ENCODE data around the gene FTO.

The FTO gene

DNA sequence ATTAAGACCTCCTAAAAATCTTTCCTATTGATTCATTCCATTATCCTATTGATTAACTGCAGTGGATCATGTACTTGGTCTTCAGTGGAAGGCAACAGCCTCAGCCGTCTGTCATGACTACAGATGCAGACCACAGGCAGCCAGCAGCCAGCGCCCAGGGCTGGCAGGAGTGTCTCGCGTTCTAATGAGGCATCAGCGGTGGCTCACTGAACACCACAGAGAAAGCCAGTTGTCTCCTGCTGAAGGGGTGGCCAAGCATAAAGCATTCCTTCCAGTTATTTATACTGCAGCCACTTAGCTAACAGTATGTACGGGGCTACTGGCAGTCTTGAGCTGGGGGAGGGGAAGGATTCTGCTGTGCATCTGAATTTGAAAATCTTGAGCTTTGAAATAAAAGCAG lies 368.3 kb downstream of the FTO start:
- Histone ChIP-seq H3K36me3 (replicated peaks; ENCODE audit: insufficient read depth, low read length) (no peaks in the 10 kb centered on the region), H3K79me2 (ENCODE audit: low read length) (no peaks in the 10 kb centered on the region), H3K4me2 (ENCODE audit: low read depth, low read length) (no peak overlapping the region), H3K9me3 (replicated peaks; ENCODE audit: insufficient read depth, low read length) (no peaks in the 10 kb centered on the region), H2AFZ (ENCODE audit: low read length) (no peak overlapping the region), H3K27me3 (replicated peaks; ENCODE audit: insufficient read depth, low read length) (no peaks in the 10 kb centered on the region), H3K9me2 (replicated peaks; ENCODE audit: insufficient read depth, low read length) (no peaks in the 10 kb centered on the region), H3K27ac (ENCODE audit: low read length) (no peak overlapping the region), H3K4me1 (ENCODE audit: low read length) (no peaks in the 10 kb centered on the region), H4K20me1 (ENCODE audit: insufficient read depth, low read length) (no peaks in the 10 kb centered on the region), H3F3A (ENCODE audit: insufficient read depth, low read length) (no peaks in the 10 kb centered on the region), H3K9ac (ENCODE audit: low read length) (no peak overlapping the region), H3K4me3 (ENCODE audit: low read length) (no peak overlapping the region)
- DNase-seq, result no peak
- TF ChIP-seq EZH2phosphoT487 (IDR thresholded peaks at IDR 0.05; ENCODE audit: low read length) (no peak), EZH2 (optimal IDR thresholded peaks at IDR 0.05; ENCODE audit: low read depth, low read length) (no peak), CTCF (IDR thresholded peaks at IDR 0.05; ENCODE audit: low read length) (no peak)

DNA sequence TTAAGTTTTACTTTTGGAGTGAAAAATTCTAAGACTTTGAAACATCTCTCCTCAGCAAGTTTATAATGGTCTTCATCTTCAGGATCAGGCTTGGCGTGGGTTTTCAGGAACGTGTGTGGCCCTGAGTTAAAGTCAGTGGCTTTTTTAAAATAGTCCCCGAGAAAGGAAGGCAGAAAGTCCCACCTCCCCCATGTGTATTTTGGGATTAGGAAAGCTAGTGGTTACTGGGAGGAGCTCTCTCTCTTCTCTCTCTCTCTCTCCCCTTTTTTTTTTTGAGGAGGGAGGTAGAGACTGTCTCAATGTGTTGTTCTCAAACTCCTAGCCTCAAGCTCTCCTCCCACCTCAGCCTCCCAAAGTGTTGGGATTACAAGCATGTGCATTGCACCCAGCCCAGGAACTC lies 369.4 kb downstream of the FTO start:
- H3K9me3 ChIP-seq (replicated peaks; ENCODE audit: insufficient read depth, low read length), result no peaks in the 10 kb centered on the region
- H3K27me3 ChIP-seq (replicated peaks; ENCODE audit: insufficient read depth, low read length), result no peaks in the 10 kb centered on the region
- H3K9me2 ChIP-seq (replicated peaks; ENCODE audit: insufficient read depth, low read length), result no peaks in the 10 kb centered on the region

DNA sequence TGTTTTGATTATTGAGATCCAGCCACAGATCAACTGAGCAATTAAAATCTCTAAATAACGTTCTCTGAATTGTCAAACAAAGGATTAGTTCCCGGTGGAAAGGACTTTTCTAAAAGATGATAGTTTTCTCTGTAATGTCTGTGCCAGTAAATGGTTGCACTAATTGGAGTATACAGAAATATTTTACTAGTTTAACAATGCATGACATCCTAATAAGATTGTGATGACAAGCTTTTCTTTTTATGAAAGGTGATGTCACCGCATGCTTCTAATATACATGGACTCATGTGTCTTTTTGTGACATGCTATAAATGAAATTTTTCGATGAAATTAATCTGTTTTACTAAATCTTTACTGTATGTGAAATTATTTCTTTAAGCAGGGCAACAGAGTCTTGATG lies 371.5 kb downstream of the FTO start:
- Histone ChIP-seq H3K9ac (ENCODE audit: low read length) (no peak overlapping the region), H3K27me3 (replicated peaks; ENCODE audit: insufficient read depth, low read length) (no peaks in the 10 kb centered on the region), H3K9me3 (replicated peaks; ENCODE audit: insufficient read depth, low read length) (no peaks in the 10 kb centered on the region), H3K4me2 (ENCODE audit: low read depth, low read length) (no peak overlapping the region), H3K79me2 (ENCODE audit: low read length) (no peaks in the 10 kb centered on the region), H3F3A (ENCODE audit: insufficient read depth, low read length) (no peaks in the 10 kb centered on the region), H4K20me1 (ENCODE audit: insufficient read depth, low read length) (no peaks in the 10 kb centered on the region), H3K9me2 (replicated peaks; ENCODE audit: insufficient read depth, low read length) (no peaks in the 10 kb centered on the region), H3K36me3 (replicated peaks; ENCODE audit: insufficient read depth, low read length) (no peaks in the 10 kb centered on the region), H3K4me3 (ENCODE audit: low read length) (no peak overlapping the region), H3K27ac (ENCODE audit: low read length) (no peak overlapping the region), H2AFZ (ENCODE audit: low read length) (no peak overlapping the region), H3K4me1 (ENCODE audit: low read length) (no peaks in the 10 kb centered on the region)
- TF ChIP-seq EZH2phosphoT487 (IDR thresholded peaks at IDR 0.05; ENCODE audit: low read length), result no peak
- TF ChIP-seq EZH2 (optimal IDR thresholded peaks at IDR 0.05; ENCODE audit: low read depth, low read length), result no peak
- TF ChIP-seq CTCF (IDR thresholded peaks at IDR 0.05; ENCODE audit: low read length), result no peak
- DNase-seq, result no peak

More for the DNA sequence above, 369.4 kb downstream of the FTO start:
- H3K9ac ChIP-seq (ENCODE audit: low read length), result no peak overlapping the region
- no peak overlapping the region for H3K4me3 ChIP-seq (ENCODE audit: low read length)
- H3K4me1 ChIP-seq (ENCODE audit: low read length), result no peaks in the 10 kb centered on the region
- H3K27ac ChIP-seq (ENCODE audit: low read length), result no peak overlapping the region
- H3K36me3 ChIP-seq (replicated peaks; ENCODE audit: insufficient read depth, low read length), result no peaks in the 10 kb centered on the region
- no peak overlapping the region for H3K4me2 ChIP-seq (ENCODE audit: low read depth, low read length)
- no peaks in the 10 kb centered on the region for H3F3A ChIP-seq (ENCODE audit: insufficient read depth, low read length)
- no peak overlapping the region for H2AFZ ChIP-seq (ENCODE audit: low read length)
- no peak for DNase-seq
- TF ChIP-seq CTCF (IDR thresholded peaks at IDR 0.05; ENCODE audit: low read length), result no peak
- TF ChIP-seq EZH2phosphoT487 (IDR thresholded peaks at IDR 0.05; ENCODE audit: low read length), result no peak
- no peak for TF ChIP-seq EZH2 (optimal IDR thresholded peaks at IDR 0.05; ENCODE audit: low read depth, low read length)
- no peaks in the 10 kb centered on the region for H4K20me1 ChIP-seq (ENCODE audit: insufficient read depth, low read length)
- H3K79me2 ChIP-seq (ENCODE audit: low read length), result no peaks in the 10 kb centered on the region
